Thoracic aorta (tissue), 2 donors: ENCODE data around the gene HBM. TPM values are rescaled to one million over a fixed set of nuclear protein-coding genes. Genes with fewer than 3 reads are reported as not detected.
"Not testable (repeated sequence)": the region's sequence is repeated elsewhere in the genome, so short reads cannot be mapped to it uniquely, and the experiment has no call there.

ENCODE experiments used
- ATAC-seq: fragments of 150-250 bp; one replicate; pipeline ENCODE4 v1.8.0; 2017; ENCODE audit warnings: low read depth; ENCODE audit not compliant: insufficient number of reproducible peaks, low FRiP score
- DNase-seq: peaks from one replicate; pipeline ENCODE4 v3.0.0-alpha.2; 2020; ENCODE audit warnings: low spot score
- H3K27ac ChIP-seq, 2 donors: fragments of 200-600 bp; sonication (generic); 1 replicate in 1 of 2; 2 replicates in 1 of 2; pipeline ENCODE4 v1.5.1; 2016; ENCODE audit warnings: mild to moderate bottlenecking in 2 of 2, moderate library complexity in 2 of 2
- H3K27me3 ChIP-seq: fragments of 200-600 bp; sonication (generic); replicated peaks from 2 replicates; pipeline ENCODE4 v1.6.0; 2016; ENCODE audit warnings: mild to moderate bottlenecking; ENCODE audit not compliant: insufficient read depth
- H3K36me3 ChIP-seq: fragments of 200-600 bp; sonication (generic); one replicate; pipeline ENCODE4 v1.5.1; 2016
- H3K4me1 ChIP-seq, 2 donors: fragments of 200-600 bp; sonication (generic); 1 replicate in 1 of 2; 2 replicates in 1 of 2; pipeline versions ENCODE4 v1.5.1 to v1.6.0; 2016; ENCODE audit warnings: low read depth in 2 of 2, mild to moderate bottlenecking in 1 of 2; ENCODE audit not compliant: control insufficient read depth in 1 of 2
- H3K4me3 ChIP-seq: fragments of 200-600 bp; sonication (generic); 2 replicates; pipeline ENCODE4 v1.5.1; 2016; ENCODE audit warnings: mild to moderate bottlenecking
- H3K9me3 ChIP-seq: fragments of 200-600 bp; sonication (generic); 2 replicates; pipeline ENCODE4 v1.5.1; 2016
- total RNA-seq, 2 donors: library from RNA; depleted of rRNA; stranded (reverse); fragments of >200 nt; gene quantifications; one replicate each; pipeline versions ENCODE4 v1.1.0 to v1.2.3, GENCODE V29; 2016
- TF ChIP-seq, protein P1 (sequence below): fragments of 200-600 bp; sonication (generic); IDR thresholded peaks from one replicate; pipeline ENCODE4 v1.5.1; 2019; ENCODE audit warnings: antibody characterized with exemption

HBM gene
- total RNA-seq, 2 donors from 2014 or later = not detected

DNA sequence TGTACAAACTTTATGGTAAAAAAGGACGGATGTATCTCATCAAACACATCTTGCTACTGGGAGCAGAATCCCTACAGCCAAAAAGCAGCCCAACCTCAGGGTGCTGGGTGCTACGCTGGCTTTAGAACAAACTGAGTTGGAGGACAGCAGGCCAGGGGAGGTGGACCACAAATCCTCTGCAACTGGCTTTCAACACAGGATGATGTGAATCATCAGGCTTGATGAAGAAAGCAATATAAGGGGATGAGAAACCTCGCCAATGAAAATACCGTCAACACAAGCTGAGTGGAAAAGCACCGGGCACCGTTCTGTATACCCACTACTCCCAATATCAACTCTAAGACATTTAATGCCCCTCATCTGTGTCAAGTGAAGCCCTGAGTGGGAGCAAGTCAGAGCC is 28.7 kb downstream of the HBM start:
- Histone ChIP-seq H3K4me3 (no peak overlapping the region), H3K36me3 (peaks cover 92% of the 10 kb centered on the region), H3K9me3 (no peaks in the 10 kb centered on the region), H3K27me3 (no peaks in the 10 kb centered on the region), H3K27ac (no peak overlapping the region), H3K4me1 (no peaks in the 10 kb centered on the region)
- TF ChIP-seq, protein P1, sequence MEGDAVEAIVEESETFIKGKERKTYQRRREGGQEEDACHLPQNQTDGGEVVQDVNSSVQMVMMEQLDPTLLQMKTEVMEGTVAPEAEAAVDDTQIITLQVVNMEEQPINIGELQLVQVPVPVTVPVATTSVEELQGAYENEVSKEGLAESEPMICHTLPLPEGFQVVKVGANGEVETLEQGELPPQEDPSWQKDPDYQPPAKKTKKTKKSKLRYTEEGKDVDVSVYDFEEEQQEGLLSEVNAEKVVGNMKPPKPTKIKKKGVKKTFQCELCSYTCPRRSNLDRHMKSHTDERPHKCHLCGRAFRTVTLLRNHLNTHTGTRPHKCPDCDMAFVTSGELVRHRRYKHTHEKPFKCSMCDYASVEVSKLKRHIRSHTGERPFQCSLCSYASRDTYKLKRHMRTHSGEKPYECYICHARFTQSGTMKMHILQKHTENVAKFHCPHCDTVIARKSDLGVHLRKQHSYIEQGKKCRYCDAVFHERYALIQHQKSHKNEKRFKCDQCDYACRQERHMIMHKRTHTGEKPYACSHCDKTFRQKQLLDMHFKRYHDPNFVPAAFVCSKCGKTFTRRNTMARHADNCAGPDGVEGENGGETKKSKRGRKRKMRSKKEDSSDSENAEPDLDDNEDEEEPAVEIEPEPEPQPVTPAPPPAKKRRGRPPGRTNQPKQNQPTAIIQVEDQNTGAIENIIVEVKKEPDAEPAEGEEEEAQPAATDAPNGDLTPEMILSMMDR = no peak
- no peak for DNase-seq
- ATAC-seq = no peak

DNA sequence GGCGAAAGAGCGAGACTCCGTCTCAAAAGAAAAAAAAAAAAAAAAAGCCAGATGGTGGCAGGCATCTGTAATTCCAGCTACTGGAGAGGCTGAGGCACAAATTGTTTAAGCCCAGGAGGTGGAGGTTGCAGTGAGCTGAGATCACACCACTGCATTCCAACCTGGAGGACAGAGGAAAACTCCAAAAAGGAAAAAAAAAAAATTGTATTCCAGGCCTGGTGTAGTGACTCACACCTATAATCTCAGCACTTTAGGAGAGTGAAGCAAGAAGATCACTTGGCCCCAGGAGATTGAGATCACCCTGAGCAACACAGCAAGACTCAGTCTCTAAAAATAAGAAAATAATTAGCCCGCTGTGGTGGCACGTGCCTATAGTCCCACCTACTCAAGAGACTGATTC is 34.6 kb downstream of the HBM start:
- DNase-seq (no peak), ATAC-seq (no peak)
- H3K27ac ChIP-seq = no peak overlapping the region
- H3K4me3 ChIP-seq = no peak overlapping the region
- TF ChIP-seq, protein P1 = no peak
- H3K9me3 ChIP-seq = no peaks in the 10 kb centered on the region
- no peaks in the 10 kb centered on the region for H3K4me1 ChIP-seq
- H3K27me3 ChIP-seq = no peaks in the 10 kb centered on the region
- peaks cover 66% of the 10 kb centered on the region for H3K36me3 ChIP-seq

DNA sequence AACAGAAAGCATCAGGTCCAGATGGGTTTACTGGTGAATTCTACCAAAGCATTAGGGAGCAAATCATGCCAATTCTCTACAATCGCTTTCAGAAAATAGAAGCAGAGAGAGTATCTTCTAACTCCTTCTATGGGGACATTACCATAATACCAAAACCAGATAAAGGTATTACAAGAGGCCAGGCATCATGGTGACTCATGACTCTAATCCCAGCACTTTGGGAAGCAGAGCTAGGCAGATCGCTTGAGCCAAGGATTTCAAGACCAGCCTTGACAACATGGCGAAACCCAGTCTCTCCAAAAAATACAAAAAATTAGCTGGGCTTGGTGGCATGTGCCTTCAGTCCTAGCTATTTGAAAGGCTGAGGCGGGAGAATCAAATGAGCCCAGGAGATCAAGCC is 37.5 kb downstream of the HBM start:
- TF ChIP-seq, protein P1 = no peak
- Histone ChIP-seq H3K27ac (no peak overlapping the region), H3K27me3 (no peaks in the 10 kb centered on the region), H3K36me3 (peaks cover 66% of the 10 kb centered on the region), H3K4me1 (no peaks in the 10 kb centered on the region), H3K4me3 (no peak overlapping the region), H3K9me3 (no peaks in the 10 kb centered on the region)
- ATAC-seq (no peak), DNase-seq (no peak)

DNA sequence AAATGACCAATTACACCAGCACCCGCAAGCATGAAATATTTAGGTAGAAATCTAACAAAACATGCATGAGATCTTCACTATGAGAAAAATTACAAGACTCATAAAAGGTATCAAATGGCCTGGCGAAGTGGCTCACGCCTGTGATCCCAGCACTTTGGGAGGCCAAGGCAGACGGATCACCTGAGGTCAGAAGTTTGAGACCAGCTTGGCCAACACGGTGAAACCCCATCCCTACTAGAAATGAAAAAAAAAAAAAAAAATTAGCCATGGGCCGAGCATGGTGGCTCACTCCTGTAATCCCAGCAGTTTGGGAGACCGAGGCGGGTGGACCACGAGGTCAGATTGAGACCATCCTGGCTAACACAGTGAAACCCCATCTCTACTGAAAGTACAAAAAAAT is 38.3 kb downstream of the HBM start:
- not testable (repeated sequence) for H3K4me1 ChIP-seq, H3K27me3 ChIP-seq, ATAC-seq, H3K9me3 ChIP-seq, H3K4me3 ChIP-seq, H3K27ac ChIP-seq, DNase-seq
- H3K36me3 ChIP-seq = peaks cover 65% of the 10 kb centered on the region

DNA sequence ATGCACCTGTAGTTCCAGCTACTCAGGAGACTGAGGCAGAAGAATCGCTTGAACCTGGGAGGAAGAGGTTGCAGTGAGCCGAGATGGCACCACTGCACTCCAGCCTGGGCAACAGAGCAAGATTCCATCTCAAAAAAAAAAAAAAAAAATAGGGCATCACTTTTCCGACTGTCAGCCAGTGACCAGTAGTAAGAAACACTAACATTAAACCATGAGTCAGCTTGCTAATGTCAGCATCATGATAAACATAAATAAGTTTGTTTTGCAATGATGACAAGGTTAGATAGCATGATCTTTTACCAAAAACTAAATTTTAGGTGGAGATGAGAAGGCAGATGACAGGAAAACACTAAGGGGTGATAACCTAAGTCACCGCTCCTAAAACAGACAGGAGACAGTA is 43.6 kb downstream of the HBM start:
- ATAC-seq = not testable (repeated sequence)
- peaks cover 65% of the 10 kb centered on the region for H3K36me3 ChIP-seq

DNA sequence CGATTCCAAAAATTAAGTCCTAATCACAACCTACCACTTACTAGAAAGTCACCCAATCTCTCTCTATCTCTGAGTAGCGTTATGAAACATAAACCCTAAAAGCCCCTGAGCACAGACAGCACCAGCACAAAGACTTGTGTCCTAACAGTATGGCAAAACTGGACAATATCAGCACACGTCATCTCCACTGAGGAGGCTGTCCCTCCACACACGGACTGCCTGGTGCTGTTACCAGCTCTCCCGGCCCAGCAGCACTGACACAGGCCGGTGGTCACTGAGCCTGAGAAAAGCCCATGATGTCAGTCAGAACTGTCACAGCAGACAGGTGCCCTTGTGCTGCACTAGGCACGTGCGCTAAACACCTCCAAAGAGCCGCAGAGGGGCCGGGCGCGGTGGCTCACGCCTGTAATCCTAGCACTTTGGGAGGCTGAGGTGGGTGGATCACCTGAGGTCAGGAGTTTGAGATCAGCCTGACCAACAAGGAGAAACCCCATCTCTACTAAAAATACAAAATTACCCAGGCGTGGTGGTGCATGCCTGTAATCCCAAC is 45.9 kb downstream of the HBM start:
- H3K4me1 ChIP-seq, H3K27ac ChIP-seq, H3K9me3 ChIP-seq, H3K4me3 ChIP-seq, ATAC-seq, H3K27me3 ChIP-seq, DNase-seq: not testable (repeated sequence)
- peaks cover 65% of the 10 kb centered on the region for H3K36me3 ChIP-seq

More for the DNA sequence above, 43.6 kb downstream of the HBM start:
- not testable (repeated sequence) for H3K27me3 ChIP-seq, H3K4me1 ChIP-seq, H3K4me3 ChIP-seq, DNase-seq, H3K9me3 ChIP-seq, H3K27ac ChIP-seq

DNA sequence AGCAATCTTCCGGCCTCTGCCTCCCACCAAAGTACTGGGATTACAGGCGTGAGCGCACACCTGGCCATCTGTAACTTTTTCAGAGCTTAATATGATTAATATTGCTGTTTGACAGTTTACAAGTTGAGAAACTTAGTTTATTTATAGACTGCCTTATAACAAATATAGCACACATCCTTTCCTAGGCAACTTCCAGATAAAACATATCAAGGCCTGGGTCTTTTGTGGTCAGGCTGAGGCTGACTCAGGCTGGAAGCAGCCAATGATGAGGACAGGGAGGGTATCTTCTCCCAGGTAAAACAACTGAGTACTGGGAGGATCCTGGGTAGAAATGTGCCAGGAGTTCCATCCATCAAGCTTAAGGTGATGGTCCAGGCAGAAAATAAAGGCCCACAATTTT is 47.2 kb downstream of the HBM start:
- no peak for ATAC-seq
- DNase-seq = no peak
- H3K4me3 ChIP-seq = no peak overlapping the region
- H3K9me3 ChIP-seq = no peaks in the 10 kb centered on the region
- peaks cover 66% of the 10 kb centered on the region for H3K36me3 ChIP-seq
- H3K27ac ChIP-seq = no peak overlapping the region
- H3K27me3 ChIP-seq = no peaks in the 10 kb centered on the region
- no peaks in the 10 kb centered on the region for H3K4me1 ChIP-seq
- TF ChIP-seq, protein P1 = no peak
